ENCODE results near the gene KRT34.

GRCh38 chr17:41429667-41430066, 47.6 kb upstream of the KRT34 start:
- TF ChIP-seq EP300 (conservative IDR thresholded peaks at IDR 0.05; ENCODE audit: poor library complexity, severe bottlenecking) (no peak), EZH2 (IDR thresholded peaks at IDR 0.05; ENCODE audit: borderline replicate concordance, insufficient read depth, low read length, poor library complexity, severe bottlenecking) (no peak)
- TF ChIP-seq, protein P1, sequence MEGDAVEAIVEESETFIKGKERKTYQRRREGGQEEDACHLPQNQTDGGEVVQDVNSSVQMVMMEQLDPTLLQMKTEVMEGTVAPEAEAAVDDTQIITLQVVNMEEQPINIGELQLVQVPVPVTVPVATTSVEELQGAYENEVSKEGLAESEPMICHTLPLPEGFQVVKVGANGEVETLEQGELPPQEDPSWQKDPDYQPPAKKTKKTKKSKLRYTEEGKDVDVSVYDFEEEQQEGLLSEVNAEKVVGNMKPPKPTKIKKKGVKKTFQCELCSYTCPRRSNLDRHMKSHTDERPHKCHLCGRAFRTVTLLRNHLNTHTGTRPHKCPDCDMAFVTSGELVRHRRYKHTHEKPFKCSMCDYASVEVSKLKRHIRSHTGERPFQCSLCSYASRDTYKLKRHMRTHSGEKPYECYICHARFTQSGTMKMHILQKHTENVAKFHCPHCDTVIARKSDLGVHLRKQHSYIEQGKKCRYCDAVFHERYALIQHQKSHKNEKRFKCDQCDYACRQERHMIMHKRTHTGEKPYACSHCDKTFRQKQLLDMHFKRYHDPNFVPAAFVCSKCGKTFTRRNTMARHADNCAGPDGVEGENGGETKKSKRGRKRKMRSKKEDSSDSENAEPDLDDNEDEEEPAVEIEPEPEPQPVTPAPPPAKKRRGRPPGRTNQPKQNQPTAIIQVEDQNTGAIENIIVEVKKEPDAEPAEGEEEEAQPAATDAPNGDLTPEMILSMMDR (IDR thresholded peaks at IDR 0.05; ENCODE audit: poor library complexity, severe bottlenecking): no peak
